Measurements from ENCODE around the gene DENND1B.
A peak's percentile ranks its signal among the peaks of the same experiment; 100 is the strongest.
"Not testable (repeated sequence)": the region's sequence is repeated elsewhere in the genome, so short reads cannot be mapped to it uniquely, and the experiment has no call there.

Gene DENND1B

GRCh38 chr1:197622371-197622770, 152.9 kb downstream of the DENND1B start:
- no peak for DNase-seq (ENCODE audit: low spot score)

GRCh38 chr1:197621761-197622160, 153.5 kb downstream of the DENND1B start:
- no peak for DNase-seq (ENCODE audit: low spot score)

GRCh38 chr1:197620714-197621163, 154.5 kb downstream of the DENND1B start:
- DNase-seq (ENCODE audit: low spot score), result no peak

GRCh38 chr1:197619008-197619640, 156.2 kb downstream of the DENND1B start:
- DNase-seq (ENCODE audit: low spot score), result no peak

- no peak for DNase-seq (ENCODE audit: low spot score)
Observed at GRCh38 chr1:197618061-197618460, 157.2 kb downstream of the DENND1B start.

- DNase-seq (ENCODE audit: low spot score), result no peak
Observed at GRCh38 chr1:197615693-197616011, 159.6 kb downstream of the DENND1B start.

GRCh38 chr1:197614916-197615692, 160.2 kb downstream of the DENND1B start:
- peak; percentile 41 for DNase-seq (ENCODE audit: low spot score)

GRCh38 chr1:197606168-197606845, 169.0 kb downstream of the DENND1B start:
- no peak for DNase-seq (ENCODE audit: low spot score)

GRCh38 chr1:197604302-197604701, 171.0 kb downstream of the DENND1B start:
- no peak for DNase-seq (ENCODE audit: low spot score)

- no peak for DNase-seq (ENCODE audit: low spot score)
Observed at GRCh38 chr1:197600751-197601150, 174.5 kb downstream of the DENND1B start.

GRCh38 chr1:197599789-197600188, 175.5 kb downstream of the DENND1B start:
- no peak for DNase-seq (ENCODE audit: low spot score)

- DNase-seq (ENCODE audit: low spot score), result no peak
Observed at GRCh38 chr1:197598935-197599334, 176.3 kb downstream of the DENND1B start.

- peak; percentile 81 for DNase-seq (ENCODE audit: low spot score)
Observed at GRCh38 chr1:197595304-197595904, 179.9 kb downstream of the DENND1B start.

GRCh38 chr1:197590687-197591086, 184.6 kb downstream of the DENND1B start:
- DNase-seq (ENCODE audit: low spot score), result no peak

- no peak for DNase-seq (ENCODE audit: low spot score)
Observed at GRCh38 chr1:197585809-197586208, 189.5 kb downstream of the DENND1B start.

- DNase-seq (ENCODE audit: low spot score), result no peak
Observed at GRCh38 chr1:197577580-197577979, 197.7 kb downstream of the DENND1B start.

GRCh38 chr1:197575531-197575930, 199.7 kb downstream of the DENND1B start:
- DNase-seq (ENCODE audit: low spot score), result not testable (repeated sequence)

- no peak for DNase-seq (ENCODE audit: low spot score)
Observed at GRCh38 chr1:197572169-197572568, 203.1 kb downstream of the DENND1B start.

GRCh38 chr1:197567442-197567841, 207.8 kb downstream of the DENND1B start:
- no peak for DNase-seq (ENCODE audit: low spot score)

- no peak for DNase-seq (ENCODE audit: low spot score)
Observed at GRCh38 chr1:197561041-197561440, 214.2 kb downstream of the DENND1B start.

GRCh38 chr1:197559655-197560054, 215.6 kb downstream of the DENND1B start:
- no peak for DNase-seq (ENCODE audit: low spot score)

- no peak for DNase-seq (ENCODE audit: low spot score)
Observed at GRCh38 chr1:197559244-197559643, 216.0 kb downstream of the DENND1B start.

- DNase-seq (ENCODE audit: low spot score), result no peak
Observed at GRCh38 chr1:197557302-197557701, 218.0 kb downstream of the DENND1B start.
